Stimulated activated CD8-positive, alpha-beta memory T cell treated with anti-CD3 and anti-CD28 coated beads, Interleukin-15, amount 100 ng/mL, for 48 hours (primary cell): ENCODE measurements around the gene SPRING1.
A peak's percentile ranks its signal among the peaks of the same experiment; 100 is the strongest.
"Not testable (repeated sequence)": the region's sequence is repeated elsewhere in the genome, so short reads cannot be mapped to it uniquely, and the experiment has no call there.

ENCODE experiments used
- DNase-seq, 2 donors: peaks; one replicate each; pipeline ENCODE4 v3.0.0-alpha.2; 2020; ENCODE audit warnings: low read depth in 2 of 2

The SPRING1 gene, protein sequence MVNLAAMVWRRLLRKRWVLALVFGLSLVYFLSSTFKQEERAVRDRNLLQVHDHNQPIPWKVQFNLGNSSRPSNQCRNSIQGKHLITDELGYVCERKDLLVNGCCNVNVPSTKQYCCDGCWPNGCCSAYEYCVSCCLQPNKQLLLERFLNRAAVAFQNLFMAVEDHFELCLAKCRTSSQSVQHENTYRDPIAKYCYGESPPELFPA

DNA sequence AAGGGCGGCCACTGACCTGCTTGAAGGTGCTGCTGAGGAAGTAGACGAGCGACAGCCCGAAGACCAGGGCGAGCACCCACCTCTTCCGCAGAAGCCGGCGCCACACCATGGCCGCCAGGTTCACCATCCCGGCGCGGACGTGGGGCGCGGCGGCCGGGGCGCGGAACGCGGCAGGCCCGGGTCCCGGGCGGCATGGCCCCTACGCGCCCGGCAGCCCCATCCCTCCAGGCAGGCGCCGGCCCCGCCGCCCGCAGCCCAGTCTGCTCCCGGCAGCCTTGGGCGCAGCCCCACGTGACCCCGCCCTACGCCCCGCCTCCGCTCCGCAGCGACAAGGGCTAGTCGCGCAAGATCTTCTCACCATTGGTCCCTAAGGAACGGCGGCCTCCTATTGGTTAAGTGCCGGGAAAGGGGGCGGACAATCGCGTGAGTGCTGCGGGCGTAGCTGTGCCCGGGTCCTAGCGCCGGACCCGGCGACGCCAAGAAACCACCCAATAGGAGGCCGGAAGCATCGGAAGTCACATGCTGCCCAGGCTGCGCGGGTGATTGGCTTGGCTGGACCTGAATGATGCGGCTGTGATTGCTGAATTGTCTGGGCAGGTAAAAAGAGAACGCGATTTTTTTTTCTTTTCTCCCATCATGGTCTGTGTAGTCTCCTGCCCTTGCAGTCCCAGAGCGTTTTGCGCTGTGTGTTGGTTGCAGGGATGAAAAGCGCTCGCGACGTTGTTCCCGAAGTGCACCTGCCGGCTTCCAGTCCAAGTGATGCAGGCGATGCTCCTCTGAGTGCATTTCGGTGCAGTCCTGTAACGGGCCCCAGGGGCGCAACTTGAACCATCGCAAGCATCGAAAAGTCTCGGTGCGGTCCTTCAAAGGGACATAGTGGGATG is at the start of gene SPRING1, which contains the start of gene RNFT2:
SPRING1 (minus strand) TSS at position 296 of the 884 bp plus-strand sequence; CDS start at position 127, 169 bp downstream.
RNFT2 (plus strand) TSS at position 542 of the 884 bp plus-strand sequence. CDS start 2,183 bp downstream, outside the sequence.
- peak; percentile 98 to 99 for DNase-seq

DNA sequence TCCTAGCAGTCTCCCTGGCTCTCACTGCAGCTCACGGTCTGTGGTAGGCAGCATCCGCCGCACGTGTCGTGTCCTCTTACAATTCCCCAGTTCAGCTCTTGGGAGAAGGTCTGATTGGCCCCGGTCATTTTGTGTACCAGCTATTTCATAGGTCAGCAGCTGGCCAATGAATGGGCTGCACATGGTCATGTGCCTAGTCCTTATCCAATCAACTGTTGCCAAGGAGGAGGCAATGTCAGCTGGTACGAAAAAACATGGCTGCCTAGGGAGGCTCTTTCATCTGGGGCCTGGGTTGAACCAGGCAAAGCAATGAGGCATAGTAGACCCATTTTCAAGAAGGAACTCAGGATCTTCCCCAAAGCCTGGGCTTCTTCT is 46.4 kb upstream of the SPRING1 start:
- no peak for DNase-seq

DNA sequence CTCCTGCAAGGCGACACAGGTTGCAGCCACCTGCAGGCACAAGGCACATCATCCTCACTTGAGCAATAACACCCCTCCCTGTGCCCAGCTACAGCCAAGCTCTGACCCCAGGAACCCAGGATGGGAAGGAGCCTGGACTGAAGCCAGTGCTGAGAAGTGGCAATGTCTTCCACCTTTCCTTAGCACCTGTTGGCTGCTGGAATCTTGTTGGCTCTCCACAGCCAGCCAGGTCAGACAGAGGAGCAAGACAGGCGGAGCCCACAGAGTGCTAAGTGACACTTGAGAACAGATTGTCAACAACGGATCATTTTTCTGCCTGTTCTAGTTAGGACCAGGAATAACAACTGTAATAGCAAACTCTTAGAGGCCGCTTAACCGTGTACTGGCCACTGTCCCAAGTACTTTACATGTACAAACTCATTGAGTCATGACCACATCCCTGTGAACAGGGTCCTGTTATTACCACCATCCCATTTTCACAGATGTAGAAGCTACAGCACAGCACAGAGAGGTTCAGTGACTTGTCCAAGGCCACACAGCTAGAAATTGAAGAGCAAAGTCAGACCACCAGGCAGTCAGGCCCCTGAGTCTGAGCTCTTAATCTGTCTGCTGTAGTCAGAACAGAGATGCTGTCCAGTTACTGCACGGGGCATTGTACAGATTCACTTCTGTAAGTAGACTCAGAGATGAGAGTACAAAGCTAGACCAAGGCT is 45.8 kb upstream of the SPRING1 start:
- DNase-seq: no peak

DNA sequence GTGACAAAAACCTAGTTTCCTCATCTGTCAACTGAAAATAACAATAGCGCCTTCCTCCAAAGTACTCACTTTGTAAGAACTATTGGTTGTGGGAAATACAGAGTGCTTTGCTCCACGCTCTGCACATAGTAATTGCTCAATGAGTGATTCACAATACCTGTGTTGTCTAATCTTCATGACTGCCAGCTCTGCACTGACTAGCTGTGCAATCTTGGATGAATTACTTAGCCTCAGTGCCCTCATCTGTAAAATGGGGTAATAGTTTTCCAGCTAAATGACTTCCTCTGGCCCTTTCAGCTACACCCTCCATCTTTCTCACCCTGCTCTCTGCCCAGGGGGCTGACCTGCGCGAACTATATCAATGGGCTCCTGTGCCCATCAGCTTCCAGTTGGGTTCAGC is 43.1 kb upstream of the SPRING1 start:
- DNase-seq: no peak

DNA sequence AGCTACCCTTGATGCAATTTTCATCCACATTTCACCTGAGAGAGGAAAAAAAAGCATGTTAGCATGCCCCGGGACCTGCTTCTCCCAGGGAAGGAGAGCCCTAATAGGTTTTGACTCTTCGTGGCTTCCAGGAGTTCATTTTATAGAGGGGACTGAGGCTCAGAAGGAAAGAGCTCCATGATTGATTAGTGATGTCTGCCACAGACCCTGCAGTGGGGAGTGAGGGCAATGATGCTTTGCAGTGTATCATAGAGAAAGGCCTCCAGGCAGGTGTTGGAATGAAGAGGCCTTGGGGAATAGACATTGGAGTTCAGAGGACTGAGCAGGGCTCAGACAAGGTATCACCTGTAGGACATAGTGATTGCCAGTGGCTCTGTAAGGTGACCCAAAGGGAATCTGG is 41.7 kb upstream of the SPRING1 start:
- no peak for DNase-seq

DNA sequence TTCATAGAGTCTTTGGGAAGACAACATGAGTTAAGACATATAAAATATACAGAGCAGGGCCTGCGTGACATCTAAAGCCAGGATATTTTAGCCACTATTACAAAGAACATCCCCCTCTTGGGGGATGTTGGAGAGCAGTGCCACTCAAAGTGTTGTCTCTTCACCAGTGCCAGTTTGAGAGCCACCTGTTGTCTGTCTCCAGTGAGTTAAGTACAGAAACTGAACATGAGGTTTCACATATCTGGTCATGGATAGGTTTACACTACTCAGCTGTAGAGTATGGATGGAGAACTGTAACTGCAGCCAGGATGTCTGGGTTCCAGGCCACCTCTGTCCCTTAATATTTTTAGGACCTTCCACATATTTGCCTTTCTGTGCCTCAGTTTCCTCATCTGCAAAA is 39.4 kb upstream of the SPRING1 start:
- no peak for DNase-seq

DNA sequence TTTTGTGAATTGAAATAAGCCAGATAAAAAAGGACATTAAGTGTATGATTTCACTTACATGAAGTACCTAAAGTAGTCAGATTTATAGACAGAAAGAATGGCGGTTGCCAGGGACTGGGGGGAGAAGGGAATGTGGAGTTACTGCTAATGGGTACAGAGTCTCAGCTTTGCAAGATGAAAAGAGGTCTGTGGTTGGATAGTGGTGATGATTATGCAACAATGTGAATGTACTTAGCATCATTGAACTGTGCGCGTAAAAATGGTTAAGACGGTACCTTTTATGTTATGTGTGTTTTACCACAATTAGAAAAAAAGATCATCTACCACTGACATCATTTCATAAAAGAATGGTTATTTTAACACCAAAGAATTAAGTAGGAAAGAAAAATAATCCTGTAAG is 36.2 kb upstream of the SPRING1 start:
- DNase-seq: no peak

DNA sequence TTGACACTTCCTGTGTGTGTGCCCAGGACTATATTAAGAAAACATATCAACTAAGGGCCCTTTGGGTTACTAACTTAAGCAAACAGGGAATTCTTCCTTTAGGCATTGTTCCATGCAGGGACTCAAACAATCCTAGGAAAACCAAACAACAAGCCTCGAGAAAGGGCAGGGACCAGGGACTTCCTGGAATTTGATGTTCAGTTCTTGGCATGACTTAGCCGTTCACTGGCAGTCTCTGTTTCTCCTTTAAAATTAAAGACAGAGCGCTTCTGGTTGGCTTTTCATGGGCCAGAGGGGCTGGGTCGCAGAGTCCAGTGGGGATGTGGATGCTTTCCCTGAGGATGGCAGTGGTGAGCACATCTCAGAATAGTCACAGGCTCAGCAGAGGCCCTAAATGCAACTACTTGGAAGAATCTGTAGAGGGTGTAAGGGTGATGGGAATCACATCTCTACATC is 35.4 kb upstream of the SPRING1 start:
- no peak for DNase-seq

DNA sequence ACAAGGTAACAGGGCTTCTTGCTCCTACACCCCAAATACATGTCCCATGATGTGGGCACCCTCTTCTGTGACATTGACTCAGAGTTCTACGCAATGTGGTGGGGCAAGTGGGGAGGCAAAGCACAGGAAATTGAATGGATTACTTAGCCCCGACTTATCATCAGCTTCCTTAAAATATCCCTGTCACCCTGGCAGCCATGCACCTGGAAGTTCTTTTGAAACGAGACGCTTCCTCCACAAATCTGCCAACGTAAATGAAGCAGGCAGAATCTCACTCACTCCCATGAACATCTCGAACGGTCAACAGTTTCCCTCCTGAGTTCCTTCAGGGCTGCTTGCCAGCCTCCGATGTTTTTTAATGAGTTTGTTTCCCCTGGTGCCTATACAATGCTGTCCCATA is 33.8 kb upstream of the SPRING1 start:
- DNase-seq: no peak

DNA sequence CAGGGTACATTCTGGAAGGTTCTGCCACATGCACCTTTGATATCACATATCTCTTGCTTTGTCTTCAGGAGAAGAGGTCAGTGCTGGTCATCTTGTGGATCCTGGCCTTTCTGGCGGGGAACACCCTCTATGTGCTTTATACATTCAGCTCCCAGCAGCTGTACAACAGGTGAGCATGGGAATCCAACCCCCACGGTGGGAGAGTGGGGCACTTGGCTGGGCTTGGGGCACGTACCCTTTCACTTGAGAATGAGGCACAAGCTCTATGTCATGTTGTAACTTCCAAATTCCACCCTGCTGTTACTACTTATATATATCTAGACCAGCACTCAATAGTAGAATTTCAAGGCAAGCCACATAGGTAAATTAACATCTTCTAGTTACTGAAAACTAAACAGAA is 28.9 kb upstream of the SPRING1 start:
- no peak for DNase-seq

DNA sequence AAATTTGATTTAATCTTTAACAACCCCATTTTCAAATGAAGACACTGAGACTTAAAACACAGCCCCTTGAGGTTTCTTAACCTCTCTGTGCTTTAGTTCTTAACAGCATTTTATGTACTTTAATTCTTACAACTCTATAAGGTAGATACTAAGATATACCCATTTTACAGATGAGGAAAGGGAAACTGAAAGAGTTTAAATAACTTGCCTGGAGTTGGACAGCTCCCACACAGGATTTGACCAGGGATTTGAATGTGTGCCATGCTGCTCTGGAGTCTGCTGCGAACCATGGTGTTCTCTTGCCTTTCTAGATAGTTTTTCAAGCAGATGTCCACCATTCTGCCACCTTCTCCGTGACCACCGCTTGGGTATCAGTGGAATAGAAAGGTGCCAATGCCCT is 28.4 kb upstream of the SPRING1 start:
- no peak for DNase-seq

DNA sequence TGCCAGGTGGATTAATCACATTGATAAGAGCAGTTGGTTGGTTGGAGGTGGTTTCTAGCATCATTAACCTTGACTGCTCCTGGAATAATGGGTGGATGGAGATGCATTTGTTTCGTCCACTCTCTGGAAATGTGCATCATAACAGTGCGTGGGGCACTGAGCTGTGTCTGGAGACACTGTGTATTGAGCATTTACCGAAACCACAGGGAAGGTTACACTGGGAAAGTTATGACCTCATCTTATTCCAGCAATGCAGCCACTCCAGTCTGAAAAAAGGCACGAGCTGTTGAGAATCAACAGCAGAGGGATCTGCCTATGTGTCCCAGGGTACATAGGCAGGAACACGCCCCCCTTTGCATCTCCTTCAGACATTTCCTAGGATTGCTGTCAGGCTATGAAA is 27.4 kb upstream of the SPRING1 start:
- DNase-seq: no peak

DNA sequence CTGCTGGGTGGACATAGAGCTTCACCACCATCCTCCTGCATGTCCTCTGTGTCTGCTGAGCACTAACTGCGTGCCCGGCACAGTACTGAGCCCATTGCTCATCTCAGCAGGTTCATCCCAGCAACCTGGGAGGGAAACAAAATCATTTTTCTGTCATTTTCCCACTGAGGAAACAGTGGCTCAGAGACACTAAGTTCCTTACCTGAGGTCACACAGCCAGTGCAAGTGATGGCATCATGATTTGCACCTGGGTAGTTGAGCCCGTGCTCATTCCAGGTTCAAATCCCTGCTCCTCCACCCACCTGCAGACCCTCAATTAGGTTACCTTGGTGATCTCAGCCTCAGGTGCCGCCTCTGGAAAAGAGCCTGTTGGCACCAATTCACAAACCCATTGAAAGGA is 23.6 kb upstream of the SPRING1 start:
- DNase-seq: no peak

DNA sequence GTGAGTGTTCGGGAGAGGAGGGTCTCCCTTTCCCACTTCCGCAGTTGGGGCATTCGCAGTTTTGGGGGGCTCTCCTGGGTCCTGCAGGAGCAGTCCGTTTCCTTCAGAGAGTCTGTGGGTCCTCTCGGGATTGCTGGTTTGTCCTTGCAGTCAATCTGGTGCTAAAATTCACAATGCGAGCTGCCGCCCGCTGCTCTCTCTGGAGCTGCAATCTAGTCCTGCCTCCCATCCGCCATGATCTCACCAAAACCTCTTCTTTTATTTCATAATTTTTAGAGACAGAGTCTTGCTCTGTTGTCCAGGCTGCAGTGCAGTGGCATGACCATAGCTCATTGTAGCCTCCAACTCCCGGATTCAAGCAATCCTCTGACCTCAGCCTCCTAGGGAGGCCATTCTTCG is 22.8 kb upstream of the SPRING1 start:
- no peak for DNase-seq

DNA sequence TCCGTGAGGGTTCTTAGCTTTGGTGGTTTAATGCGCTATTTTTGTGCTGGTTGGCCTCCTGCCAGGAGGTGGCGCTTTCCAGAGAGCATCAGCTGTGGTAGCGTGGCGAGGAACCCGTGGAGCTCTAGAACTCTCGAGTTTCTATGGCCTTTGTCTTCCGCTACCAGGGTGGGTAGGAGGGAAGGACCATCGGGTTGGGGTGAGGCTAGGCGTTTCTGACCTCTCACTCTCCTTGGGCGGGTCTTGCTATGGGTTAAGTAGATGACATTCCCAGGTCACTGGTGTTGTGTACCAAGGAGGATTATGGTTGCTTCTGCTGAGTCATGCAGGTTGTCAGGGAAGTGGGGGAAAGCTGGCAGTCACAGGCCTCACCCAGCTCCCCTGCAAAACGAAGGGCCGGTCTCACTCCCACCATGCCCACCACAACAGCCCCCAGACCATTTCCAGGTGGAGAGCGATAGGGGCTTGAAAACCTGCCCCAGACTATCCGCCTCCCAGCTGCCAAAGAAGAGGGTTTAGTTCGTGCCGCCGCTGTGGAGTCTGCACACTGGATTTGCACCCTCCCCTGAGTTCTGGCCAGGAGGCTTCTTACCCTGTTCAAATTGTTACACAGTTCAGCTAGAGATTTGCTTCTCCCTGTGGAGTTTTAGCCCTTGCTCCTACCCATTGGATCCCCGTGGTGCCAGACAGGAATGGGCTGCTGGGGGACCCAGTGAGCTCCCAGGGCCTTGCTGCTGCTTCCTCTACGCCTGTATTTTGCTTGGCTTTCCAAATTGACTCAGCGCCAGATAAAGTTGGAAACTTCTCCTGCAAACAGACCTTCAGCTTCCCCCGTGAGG is 22.1 kb upstream of the SPRING1 start:
- DNase-seq: no peak

DNA sequence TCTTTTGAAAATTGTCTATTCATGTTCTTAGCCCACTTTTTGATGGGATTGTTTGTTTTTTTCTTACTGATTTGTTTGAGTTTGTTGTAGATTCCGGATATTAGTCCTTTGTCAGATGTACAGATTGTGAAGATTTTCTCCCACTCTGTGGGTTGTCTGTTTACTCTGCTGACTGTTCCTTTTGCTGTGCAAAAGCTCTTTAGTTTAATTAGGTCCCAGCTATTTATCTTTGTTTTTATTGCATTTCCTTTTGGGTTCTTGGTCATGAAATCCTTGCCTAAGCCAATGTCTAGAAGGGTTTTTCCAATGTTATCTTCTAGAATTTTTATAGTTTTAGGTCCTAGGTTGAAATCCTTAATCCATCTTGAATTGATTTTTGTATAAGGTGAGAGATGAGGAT is 16.9 kb upstream of the SPRING1 start:
- DNase-seq: not testable (repeated sequence)

DNA sequence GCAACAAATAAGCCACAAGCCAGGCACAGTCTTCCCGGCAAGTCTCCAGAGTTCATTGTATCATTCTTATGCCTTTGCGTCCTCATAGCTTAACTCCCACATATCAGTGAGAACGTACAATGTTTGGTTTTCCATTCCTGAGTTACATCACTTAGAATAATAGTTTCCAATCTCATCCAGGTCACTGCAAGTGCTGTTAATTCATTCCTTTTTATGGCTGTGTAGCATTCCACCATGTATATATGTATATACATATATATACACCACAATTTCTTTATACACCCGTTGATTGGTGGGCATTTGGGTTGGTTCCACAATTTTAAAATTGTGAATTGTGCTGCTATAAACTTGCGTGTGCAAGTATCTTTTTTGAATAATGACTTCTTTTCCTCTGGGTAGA is 16.2 kb upstream of the SPRING1 start:
- not testable (repeated sequence) for DNase-seq

DNA sequence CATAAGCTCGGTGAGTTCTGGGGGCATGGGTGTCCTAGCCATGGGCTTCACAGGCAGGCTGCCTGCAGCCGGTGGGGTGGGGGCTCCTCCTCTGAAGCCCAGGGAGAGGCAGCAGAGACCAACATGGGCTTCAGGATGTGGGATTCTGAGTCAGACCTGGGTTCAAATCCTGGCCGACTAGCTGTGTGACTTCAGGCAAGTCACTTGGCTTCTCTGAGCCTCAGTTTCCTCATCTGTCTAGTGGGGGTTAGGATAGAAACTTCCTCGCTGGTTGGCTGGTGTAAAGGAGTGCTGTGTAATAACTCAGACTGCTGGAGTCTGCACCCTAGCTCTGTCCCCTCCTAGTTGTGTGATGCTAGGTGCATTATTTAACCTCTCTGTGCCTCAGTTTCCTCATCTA is 12.4 kb upstream of the SPRING1 start:
- DNase-seq: no peak

DNA sequence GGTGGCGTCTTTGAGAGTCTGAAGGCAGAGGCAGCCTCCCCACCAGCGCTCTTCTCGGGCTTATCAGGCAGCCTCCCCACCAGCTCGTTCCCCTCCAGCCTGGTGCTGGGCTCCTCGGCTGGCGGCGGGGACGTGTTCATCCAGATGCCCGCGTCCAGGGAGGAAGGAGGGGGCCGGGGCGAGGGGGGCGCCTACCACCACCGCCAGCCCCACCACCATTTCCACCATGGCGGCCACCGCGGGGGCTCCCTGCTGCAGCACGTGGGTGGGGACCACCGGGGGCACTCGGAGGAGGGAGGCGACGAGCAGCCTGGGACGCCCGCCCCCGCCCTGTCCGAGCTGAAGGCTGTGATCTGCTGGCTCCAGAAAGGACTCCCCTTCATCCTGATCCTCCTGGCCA is 12.0 kb upstream of the SPRING1 start:
- DNase-seq: no peak

DNA sequence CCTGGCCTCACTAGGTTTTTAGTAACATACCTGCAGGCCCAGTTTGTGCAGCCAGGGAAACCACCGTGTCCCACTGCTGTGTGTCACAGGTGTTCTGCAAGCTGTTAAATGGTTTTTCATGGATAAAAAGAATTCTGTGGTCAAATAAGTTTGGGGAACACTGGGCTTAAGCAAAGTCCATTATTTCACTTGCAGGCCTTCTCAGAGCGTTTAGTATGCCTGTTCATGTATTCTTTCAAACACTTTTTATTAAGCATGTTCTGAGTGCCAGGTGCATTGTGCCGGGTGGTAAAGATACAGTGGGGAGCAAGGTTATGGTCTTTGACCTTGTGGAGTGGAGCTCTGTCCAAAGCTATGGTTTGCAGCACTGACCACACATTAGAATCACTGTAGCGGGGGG is 7.7 kb upstream of the SPRING1 start:
- DNase-seq: no peak

DNA sequence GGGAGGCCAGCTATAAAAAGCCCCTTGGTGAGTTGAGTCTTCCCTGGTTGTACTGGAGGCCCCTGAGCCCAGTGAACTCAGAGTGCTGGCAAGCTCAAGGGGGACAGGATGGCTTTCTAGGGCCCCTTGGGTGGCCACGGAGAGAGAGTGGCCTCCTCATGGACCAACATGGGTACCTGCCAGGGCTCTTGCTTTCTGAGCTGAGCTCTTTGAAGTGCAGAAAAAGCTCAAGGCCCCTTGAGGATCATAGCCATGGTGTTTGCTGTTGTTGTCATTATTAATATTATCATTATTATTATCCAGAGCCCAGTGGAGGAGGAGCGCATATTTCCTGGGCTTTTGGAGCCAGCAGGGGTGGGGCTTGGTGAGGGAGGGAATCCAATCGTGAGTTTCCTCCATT is 6.9 kb upstream of the SPRING1 start:
- DNase-seq: no peak

DNA sequence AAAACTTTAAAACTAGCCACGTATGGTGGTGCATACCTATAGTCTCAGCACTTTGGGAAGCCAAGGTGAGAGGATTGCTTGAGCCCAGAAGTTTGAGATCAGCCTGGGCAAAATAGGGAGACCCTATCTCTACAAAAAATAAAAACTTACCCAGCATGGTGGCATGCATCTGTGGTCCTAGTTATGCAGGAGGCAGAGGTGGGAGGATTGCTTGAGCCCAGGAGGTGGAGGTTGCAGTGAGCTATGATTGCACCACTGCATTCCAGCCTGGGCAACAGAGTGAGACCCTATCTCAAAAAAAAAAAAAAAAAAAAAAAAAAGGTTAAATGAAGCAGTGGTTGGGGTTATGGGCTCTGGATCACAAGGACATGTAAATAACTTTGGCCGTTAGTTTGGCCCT is 4.9 kb upstream of the SPRING1 start:
- not testable (repeated sequence) for DNase-seq
